Ovary (tissue), 3 donors: ENCODE measurements around the gene SLC10A1.

ENCODE experiments used
- EP300 ChIP-seq: sonication (generic); formaldehyde crosslinking; IDR thresholded peaks from one replicate; pipeline ENCODE4 v1.6.1; 2017; ENCODE audit warnings: antibody characterized with exemption
- POLR2A ChIP-seq: fragments of 450-650 bp; IDR thresholded peaks from one replicate; pipeline ENCODE4 v1.6.1; 2017; ENCODE audit warnings: antibody characterized with exemption, mild to moderate bottlenecking, moderate library complexity
- TF ChIP-seq, protein P1 (sequence below), 3 donors: fragments of 450-650 bp in 2 of 3; fragments of 200-600 bp in 1 of 3; IDR thresholded peaks; one replicate each; pipeline versions ENCODE4 v1.5.1 to v1.8.0; 2016 to 2022; ENCODE audit warnings: antibody characterized with exemption in 3 of 3, mild to moderate bottlenecking in 1 of 3
- donor health status: DM: no; HTN: no; CAD: no.

DNA sequence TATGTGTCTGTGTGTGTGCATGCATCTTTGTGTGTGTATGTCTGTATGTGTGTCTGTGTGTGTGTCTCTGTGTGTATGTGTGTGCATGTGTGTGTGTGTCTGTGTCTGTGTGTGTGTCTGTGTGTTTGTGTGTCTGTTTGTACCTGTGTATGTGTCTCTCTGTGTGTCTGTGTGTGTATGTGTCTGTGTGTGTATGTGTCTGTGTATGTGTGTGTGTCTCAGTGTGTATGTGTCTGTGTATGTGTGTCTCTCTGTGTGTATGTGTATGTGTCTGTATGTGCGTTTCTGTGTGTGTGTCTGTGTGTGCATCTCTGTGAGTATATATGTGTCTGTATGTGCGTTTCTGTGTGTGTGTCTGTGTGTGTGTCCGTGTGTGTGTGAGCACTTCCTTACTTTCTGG is 42.6 kb upstream of the SLC10A1 start:
- TF ChIP-seq, protein P1, sequence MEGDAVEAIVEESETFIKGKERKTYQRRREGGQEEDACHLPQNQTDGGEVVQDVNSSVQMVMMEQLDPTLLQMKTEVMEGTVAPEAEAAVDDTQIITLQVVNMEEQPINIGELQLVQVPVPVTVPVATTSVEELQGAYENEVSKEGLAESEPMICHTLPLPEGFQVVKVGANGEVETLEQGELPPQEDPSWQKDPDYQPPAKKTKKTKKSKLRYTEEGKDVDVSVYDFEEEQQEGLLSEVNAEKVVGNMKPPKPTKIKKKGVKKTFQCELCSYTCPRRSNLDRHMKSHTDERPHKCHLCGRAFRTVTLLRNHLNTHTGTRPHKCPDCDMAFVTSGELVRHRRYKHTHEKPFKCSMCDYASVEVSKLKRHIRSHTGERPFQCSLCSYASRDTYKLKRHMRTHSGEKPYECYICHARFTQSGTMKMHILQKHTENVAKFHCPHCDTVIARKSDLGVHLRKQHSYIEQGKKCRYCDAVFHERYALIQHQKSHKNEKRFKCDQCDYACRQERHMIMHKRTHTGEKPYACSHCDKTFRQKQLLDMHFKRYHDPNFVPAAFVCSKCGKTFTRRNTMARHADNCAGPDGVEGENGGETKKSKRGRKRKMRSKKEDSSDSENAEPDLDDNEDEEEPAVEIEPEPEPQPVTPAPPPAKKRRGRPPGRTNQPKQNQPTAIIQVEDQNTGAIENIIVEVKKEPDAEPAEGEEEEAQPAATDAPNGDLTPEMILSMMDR (IDR thresholded peaks at IDR 0.05): no peak
- no peak for TF ChIP-seq POLR2A
- no peak for TF ChIP-seq EP300
